ENCODE measurements around the gene CNN1. TPM values are rescaled to one million over a fixed set of nuclear protein-coding genes. Genes with fewer than 3 reads are reported as not detected.

Gene CNN1
- total and polyA plus RNA-seq, 2 of the 13 experiments (the other 11 are each of a cell fraction or from before 2014, with no cell fraction given) = 0.70 to 1.1 TPM

DNA sequence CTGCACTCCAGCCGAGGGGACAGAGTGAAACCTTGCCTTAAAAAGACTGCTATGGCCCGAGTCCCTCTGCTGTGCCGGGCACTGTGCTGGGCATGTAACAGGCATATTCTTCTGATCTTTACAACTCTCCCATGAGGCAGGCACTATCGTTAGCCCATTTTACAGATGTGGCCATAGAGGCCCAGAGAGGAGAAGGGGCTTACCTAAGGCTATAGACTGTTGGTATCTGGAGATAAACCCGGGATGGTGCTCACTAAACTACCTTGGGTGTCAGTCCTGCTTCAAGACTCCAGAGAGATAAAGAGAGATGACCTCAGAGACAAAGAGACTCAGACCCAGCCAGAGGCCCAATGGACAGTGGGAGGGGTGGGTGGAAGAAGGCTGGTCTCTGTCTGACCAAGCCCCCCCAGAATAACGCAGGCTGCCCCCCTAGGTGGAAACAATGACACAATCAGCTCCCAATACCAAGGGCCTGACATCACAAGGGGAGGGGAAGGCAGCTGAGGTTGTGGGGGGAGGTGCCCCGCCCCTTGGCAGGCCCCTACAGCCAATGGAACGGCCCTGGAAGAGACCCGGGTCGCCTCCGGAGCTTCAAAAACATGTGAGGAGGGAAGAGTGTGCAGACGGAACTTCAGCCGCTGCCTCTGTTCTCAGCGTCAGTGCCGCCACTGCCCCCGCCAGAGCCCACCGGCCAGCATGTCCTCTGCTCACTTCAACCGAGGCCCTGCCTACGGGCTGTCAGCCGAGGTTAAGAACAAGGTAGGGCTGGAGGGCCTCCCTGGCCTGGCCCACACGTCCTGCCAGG is at the start of gene CNN1 (continued):
- TF ChIP-seq, protein P1, sequence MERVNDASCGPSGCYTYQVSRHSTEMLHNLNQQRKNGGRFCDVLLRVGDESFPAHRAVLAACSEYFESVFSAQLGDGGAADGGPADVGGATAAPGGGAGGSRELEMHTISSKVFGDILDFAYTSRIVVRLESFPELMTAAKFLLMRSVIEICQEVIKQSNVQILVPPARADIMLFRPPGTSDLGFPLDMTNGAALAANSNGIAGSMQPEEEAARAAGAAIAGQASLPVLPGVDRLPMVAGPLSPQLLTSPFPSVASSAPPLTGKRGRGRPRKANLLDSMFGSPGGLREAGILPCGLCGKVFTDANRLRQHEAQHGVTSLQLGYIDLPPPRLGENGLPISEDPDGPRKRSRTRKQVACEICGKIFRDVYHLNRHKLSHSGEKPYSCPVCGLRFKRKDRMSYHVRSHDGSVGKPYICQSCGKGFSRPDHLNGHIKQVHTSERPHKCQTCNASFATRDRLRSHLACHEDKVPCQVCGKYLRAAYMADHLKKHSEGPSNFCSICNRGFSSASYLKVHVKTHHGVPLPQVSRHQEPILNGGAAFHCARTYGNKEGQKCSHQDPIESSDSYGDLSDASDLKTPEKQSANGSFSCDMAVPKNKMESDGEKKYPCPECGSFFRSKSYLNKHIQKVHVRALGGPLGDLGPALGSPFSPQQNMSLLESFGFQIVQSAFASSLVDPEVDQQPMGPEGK (CRISPR knock-in tag; IDR thresholded peaks at IDR 0.05) = peak; percentile 63; the same call in 1 of the 2 replicates
- TF ChIP-seq, protein P2, sequence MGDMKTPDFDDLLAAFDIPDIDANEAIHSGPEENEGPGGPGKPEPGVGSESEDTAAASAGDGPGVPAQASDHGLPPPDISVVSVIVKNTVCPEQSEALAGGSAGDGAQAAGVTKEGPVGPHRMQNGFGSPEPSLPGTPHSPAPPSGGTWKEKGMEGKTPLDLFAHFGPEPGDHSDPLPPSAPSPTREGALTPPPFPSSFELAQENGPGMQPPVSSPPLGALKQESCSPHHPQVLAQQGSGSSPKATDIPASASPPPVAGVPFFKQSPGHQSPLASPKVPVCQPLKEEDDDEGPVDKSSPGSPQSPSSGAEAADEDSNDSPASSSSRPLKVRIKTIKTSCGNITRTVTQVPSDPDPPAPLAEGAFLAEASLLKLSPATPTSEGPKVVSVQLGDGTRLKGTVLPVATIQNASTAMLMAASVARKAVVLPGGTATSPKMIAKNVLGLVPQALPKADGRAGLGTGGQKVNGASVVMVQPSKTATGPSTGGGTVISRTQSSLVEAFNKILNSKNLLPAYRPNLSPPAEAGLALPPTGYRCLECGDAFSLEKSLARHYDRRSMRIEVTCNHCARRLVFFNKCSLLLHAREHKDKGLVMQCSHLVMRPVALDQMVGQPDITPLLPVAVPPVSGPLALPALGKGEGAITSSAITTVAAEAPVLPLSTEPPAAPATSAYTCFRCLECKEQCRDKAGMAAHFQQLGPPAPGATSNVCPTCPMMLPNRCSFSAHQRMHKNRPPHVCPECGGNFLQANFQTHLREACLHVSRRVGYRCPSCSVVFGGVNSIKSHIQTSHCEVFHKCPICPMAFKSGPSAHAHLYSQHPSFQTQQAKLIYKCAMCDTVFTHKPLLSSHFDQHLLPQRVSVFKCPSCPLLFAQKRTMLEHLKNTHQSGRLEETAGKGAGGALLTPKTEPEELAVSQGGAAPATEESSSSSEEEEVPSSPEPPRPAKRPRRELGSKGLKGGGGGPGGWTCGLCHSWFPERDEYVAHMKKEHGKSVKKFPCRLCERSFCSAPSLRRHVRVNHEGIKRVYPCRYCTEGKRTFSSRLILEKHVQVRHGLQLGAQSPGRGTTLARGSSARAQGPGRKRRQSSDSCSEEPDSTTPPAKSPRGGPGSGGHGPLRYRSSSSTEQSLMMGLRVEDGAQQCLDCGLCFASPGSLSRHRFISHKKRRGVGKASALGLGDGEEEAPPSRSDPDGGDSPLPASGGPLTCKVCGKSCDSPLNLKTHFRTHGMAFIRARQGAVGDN (CRISPR knock-in tag; IDR thresholded peaks at IDR 0.05) = peak; percentile 42
- TF ChIP-seq, protein P3, sequence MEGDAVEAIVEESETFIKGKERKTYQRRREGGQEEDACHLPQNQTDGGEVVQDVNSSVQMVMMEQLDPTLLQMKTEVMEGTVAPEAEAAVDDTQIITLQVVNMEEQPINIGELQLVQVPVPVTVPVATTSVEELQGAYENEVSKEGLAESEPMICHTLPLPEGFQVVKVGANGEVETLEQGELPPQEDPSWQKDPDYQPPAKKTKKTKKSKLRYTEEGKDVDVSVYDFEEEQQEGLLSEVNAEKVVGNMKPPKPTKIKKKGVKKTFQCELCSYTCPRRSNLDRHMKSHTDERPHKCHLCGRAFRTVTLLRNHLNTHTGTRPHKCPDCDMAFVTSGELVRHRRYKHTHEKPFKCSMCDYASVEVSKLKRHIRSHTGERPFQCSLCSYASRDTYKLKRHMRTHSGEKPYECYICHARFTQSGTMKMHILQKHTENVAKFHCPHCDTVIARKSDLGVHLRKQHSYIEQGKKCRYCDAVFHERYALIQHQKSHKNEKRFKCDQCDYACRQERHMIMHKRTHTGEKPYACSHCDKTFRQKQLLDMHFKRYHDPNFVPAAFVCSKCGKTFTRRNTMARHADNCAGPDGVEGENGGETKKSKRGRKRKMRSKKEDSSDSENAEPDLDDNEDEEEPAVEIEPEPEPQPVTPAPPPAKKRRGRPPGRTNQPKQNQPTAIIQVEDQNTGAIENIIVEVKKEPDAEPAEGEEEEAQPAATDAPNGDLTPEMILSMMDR (CRISPR knock-in tag; IDR thresholded peaks at IDR 0.05) = 0 out of 2 replicates have a peak, but pooled peaks have one; percentile 2
- TF ChIP-seq SAP130 (CRISPR knock-in tag; IDR thresholded peaks at IDR 0.05; ENCODE audit: low read depth) (0 out of 2 replicates have a peak, but pooled peaks have one; percentile 7), ZMYM3 (CRISPR knock-in tag; IDR thresholded peaks at IDR 0.05) (peak; percentile 84), ZNF629 (CRISPR knock-in tag; conservative IDR thresholded peaks at IDR 0.05) (peak; percentile 95), SOX6 (IDR thresholded peaks at IDR 0.05) (no peak), SOX6 (CRISPR knock-in tag; IDR thresholded peaks at IDR 0.05) (0 out of 2 replicates have a peak, but pooled peaks have one; percentile 14), RXRB (CRISPR knock-in tag; IDR thresholded peaks at IDR 0.05; ENCODE audit: borderline replicate concordance) (no peak), XRCC5 (optimal IDR thresholded peaks at IDR 0.05; ENCODE audit: low read length) (no peak)

Measured in HepG2 (cell line).